Fibroblast of the aortic adventitia (primary cell): ENCODE measurements around the gene TBL2. TPM values are rescaled to one million over a fixed set of nuclear protein-coding genes. Genes with fewer than 3 reads are reported as not detected.
"Not testable (repeated sequence)": the region's sequence is repeated elsewhere in the genome, so short reads cannot be mapped to it uniquely, and the experiment has no call there.

Experiments used
- DNase-seq: peaks from one replicate; pipeline ENCODE4 v3.0.0-alpha.2; 2010; ENCODE audit warnings: low read depth
- H3K4me3 ChIP-seq: 2 replicates; pipeline ENCODE4 v1.5.1; 2011; ENCODE audit warnings: low read depth, mild to moderate bottlenecking, control low read depth, low read length, moderate library complexity
- CTCF ChIP-seq: IDR thresholded peaks from 2 replicates; pipeline ENCODE4 v1.5.1; 2011; ENCODE audit warnings: mild to moderate bottlenecking, low read length, control low read depth, inconsistent platforms; ENCODE audit not compliant: insufficient read depth
- total RNA-seq: library from RNA; depleted of rRNA; stranded (reverse); fragments of >200 nt; gene quantifications from 2 replicates; pipeline ENCODE4 v1.2.3, GENCODE V29; 2012; ENCODE audit warnings: low replicate concordance

TBL2 gene
- total RNA-seq, 1 donor: 44.6 TPM

GRCh38 chr7:73539709-73540108 is 38.7 kb downstream of the TBL2 start:
- no peak for DNase-seq
- no peak overlapping the region for H3K4me3 ChIP-seq
- no peak for TF ChIP-seq CTCF

DNA sequence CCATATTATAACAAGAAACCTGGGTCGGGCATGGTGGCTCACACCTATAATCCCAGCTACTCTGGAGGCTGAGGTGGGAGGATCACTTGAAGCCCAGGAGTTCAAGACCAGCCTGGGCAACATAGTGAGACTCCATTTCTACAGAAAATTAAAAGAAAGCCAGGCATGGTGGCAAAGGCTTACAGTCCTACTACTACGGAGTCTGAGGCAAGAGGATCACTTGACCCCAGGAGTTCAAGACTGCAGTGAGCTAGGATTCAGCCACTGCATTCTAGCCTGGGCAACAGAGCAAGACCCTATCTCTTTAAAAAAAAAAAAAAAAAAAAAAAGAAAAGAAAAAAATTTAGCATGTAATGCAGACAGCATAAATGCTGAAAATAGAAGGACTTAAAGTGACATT is 39.9 kb downstream of the TBL2 start:
- not testable (repeated sequence) for DNase-seq, H3K4me3 ChIP-seq

GRCh38 chr7:73537051-73537450 is 41.3 kb downstream of the TBL2 start:
- DNase-seq: no peak
- no peak for TF ChIP-seq CTCF

GRCh38 chr7:73536479-73536878 is 41.9 kb downstream of the TBL2 start:
- TF ChIP-seq CTCF: no peak
- no peak overlapping the region for H3K4me3 ChIP-seq
- DNase-seq: no peak

More at GRCh38 chr7:73537051-73537450, 41.3 kb downstream of the TBL2 start:
- H3K4me3 ChIP-seq: no peak overlapping the region

DNA sequence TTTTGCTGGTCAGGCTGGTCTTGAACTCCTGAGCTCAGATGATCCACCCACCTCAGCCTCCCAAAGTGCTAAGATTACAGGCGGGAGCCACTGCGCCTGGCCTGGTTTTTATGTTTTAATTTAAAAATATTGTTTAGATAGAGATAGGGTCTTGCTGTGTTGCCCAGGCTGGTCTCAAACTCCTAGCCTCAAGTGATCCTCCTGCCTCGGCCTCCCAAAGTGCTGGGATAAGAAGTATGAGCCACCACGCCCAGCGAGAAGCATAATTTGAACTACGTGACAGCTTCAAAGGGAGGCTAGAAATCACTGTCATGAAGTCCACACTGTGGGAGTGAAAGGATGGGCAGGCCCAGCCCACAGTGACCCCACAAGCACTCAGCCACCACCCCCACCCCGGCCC is 42.5 kb downstream of the TBL2 start:
- DNase-seq, H3K4me3 ChIP-seq: not testable (repeated sequence)

GRCh38 chr7:73533742-73534141 is 44.6 kb downstream of the TBL2 start:
- no peak overlapping the region for H3K4me3 ChIP-seq
- no peak for DNase-seq
- TF ChIP-seq CTCF: no peak

DNA sequence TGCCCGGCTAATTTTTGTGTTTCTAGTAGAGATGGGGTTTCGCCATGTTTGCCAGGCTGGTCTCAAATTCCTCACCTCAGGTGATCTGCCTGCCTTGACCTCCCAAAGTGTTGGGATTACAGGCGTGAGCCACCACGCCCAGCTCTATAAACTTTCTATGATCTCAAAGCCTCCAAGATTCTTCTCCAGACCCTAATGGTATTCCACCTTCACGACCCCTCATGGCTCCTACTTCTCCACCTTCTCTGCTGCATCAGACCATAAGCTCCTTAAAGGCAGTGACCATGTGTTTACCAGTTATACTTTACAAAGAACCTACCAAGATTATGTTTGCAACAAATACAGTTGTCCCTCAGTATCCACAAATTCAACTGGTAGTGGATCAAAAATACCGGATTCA is 46.2 kb downstream of the TBL2 start:
- DNase-seq: no peak
- TF ChIP-seq CTCF: no peak
- H3K4me3 ChIP-seq: no peak overlapping the region

DNA sequence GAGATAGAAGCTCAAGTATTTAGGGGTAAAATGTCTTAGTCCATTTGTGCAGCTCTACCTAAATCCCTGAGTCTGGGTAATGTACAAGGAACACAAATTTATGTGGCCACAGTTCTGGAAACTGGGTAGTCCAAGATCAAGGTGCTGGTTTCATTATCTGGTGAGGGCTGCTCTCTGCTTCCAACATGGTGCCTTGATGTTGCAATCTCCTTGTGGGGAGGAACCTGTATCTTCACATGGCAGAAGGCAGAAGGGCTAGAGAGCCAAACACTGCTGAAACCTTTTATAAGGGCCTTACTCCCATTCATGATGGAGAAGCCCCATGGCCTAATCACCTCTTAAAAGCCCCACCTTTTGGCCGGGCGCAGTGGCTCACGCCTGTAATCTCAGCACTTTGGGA is 47.6 kb downstream of the TBL2 start:
- DNase-seq: no peak
- H3K4me3 ChIP-seq: no peak overlapping the region

More for the DNA sequence above, 47.6 kb downstream of the TBL2 start:
- no peak for TF ChIP-seq CTCF
